Measurements from ENCODE around the gene BAIAP2L2. TPM values are rescaled to one million over a fixed set of nuclear protein-coding genes. Genes with fewer than 3 reads are reported as not detected.

BAIAP2L2 gene
- polyA plus RNA-seq, 1 donor from 2014 or later: 2.3 TPM

DNA sequence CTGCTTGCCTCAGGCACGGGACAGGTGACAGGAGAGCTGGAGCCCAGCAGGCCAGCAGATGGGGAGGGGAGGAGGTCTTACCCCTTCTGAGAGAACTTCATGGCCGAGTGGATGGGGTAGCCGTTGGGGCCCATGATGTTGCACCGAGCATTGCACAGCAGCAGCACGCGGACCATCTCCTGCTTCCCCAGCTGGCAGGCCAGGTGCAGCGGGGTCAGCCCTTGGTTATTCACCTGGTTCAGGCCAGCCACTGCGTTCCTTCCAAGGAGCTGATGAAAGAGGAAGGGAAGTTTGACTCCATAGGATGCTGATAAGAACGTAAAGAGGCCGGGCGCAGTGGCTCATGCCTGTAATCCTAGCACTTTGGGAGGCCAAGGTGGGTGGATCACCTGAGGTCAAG is 29.4 kb upstream of the BAIAP2L2 start:
- Histone ChIP-seq H3K27me3 (ENCODE audit: insufficient read depth, low read depth, low read length) (no peaks in the 10 kb centered on the region), H3K4me2 (ENCODE audit: low read length) (no peak overlapping the region), H3K27ac (ENCODE audit: low read length) (no peak overlapping the region), H3K36me3 (ENCODE audit: insufficient read depth, low read length) (no peaks in the 10 kb centered on the region), H3K9me3 (ENCODE audit: low read length) (no peaks in the 10 kb centered on the region), H3K79me2 (replicated peaks; ENCODE audit: insufficient read depth, low read length) (no peaks in the 10 kb centered on the region), H3K4me3 (ENCODE audit: low read length) (no peak overlapping the region), H3K9ac (ENCODE audit: low read length) (no peak overlapping the region), H3F3A (ENCODE audit: insufficient read depth, low read length, poor library complexity, severe bottlenecking) (no peaks in the 10 kb centered on the region), H3K9me2 (ENCODE audit: insufficient read depth, low read length) (no peaks in the 10 kb centered on the region), H2AFZ (ENCODE audit: low read depth, low read length) (no peak overlapping the region), H4K20me1 (ENCODE audit: insufficient read depth) (no peaks in the 10 kb centered on the region)
- TF ChIP-seq CTCF (IDR thresholded peaks at IDR 0.05; ENCODE audit: poor library complexity, severe bottlenecking) (no peak), RAD21 (conservative IDR thresholded peaks at IDR 0.05) (no peak), TAF1 (IDR thresholded peaks at IDR 0.05; ENCODE audit: low read depth) (no peak), EP300 (conservative IDR thresholded peaks at IDR 0.05; ENCODE audit: poor library complexity, severe bottlenecking) (no peak), MXI1 (conservative IDR thresholded peaks at IDR 0.05; ENCODE audit: poor library complexity, severe bottlenecking) (no peak), SMC3 (conservative IDR thresholded peaks at IDR 0.05; ENCODE audit: poor library complexity) (no peak), POLR2AphosphoS5 (IDR thresholded peaks at IDR 0.05) (no peak), EZH2 (IDR thresholded peaks at IDR 0.05; ENCODE audit: borderline replicate concordance, insufficient read depth, low read length, poor library complexity, severe bottlenecking) (no peak)
- TF ChIP-seq, protein P1, sequence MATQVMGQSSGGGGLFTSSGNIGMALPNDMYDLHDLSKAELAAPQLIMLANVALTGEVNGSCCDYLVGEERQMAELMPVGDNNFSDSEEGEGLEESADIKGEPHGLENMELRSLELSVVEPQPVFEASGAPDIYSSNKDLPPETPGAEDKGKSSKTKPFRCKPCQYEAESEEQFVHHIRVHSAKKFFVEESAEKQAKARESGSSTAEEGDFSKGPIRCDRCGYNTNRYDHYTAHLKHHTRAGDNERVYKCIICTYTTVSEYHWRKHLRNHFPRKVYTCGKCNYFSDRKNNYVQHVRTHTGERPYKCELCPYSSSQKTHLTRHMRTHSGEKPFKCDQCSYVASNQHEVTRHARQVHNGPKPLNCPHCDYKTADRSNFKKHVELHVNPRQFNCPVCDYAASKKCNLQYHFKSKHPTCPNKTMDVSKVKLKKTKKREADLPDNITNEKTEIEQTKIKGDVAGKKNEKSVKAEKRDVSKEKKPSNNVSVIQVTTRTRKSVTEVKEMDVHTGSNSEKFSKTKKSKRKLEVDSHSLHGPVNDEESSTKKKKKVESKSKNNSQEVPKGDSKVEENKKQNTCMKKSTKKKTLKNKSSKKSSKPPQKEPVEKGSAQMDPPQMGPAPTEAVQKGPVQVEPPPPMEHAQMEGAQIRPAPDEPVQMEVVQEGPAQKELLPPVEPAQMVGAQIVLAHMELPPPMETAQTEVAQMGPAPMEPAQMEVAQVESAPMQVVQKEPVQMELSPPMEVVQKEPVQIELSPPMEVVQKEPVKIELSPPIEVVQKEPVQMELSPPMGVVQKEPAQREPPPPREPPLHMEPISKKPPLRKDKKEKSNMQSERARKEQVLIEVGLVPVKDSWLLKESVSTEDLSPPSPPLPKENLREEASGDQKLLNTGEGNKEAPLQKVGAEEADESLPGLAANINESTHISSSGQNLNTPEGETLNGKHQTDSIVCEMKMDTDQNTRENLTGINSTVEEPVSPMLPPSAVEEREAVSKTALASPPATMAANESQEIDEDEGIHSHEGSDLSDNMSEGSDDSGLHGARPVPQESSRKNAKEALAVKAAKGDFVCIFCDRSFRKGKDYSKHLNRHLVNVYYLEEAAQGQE (IDR thresholded peaks at IDR 0.05; ENCODE audit: borderline replicate concordance): no peak

DNA sequence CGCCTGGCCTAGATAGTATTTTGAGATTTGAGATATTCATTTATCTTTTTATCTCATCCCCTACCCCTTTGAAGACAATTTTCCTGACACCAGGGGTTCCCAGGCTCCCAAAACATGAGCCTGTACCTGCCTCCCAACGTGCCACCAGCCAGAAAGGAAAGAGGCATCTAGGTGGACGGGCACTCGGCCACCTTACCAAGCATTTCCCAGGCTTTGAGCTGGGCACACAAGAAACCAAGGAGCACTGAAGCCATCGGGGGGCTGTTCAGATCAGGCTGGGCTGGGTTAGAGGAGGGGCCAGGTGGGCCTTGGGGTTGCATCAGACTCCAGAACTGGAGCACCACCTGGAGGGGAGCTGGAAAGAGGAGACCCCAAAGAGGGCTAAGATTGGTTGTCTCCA is 28.5 kb upstream of the BAIAP2L2 start:
- no peak overlapping the region for H3K9ac ChIP-seq (ENCODE audit: low read length)
- no peak for TF ChIP-seq EP300 (conservative IDR thresholded peaks at IDR 0.05; ENCODE audit: poor library complexity, severe bottlenecking)
- no peak for TF ChIP-seq CTCF (IDR thresholded peaks at IDR 0.05; ENCODE audit: poor library complexity, severe bottlenecking)
- TF ChIP-seq EZH2 (IDR thresholded peaks at IDR 0.05; ENCODE audit: borderline replicate concordance, insufficient read depth, low read length, poor library complexity, severe bottlenecking): no peak
- no peak for TF ChIP-seq MXI1 (conservative IDR thresholded peaks at IDR 0.05; ENCODE audit: poor library complexity, severe bottlenecking)
- TF ChIP-seq RAD21 (conservative IDR thresholded peaks at IDR 0.05): no peak
- no peak for TF ChIP-seq TAF1 (IDR thresholded peaks at IDR 0.05; ENCODE audit: low read depth)
- no peak for TF ChIP-seq POLR2AphosphoS5 (IDR thresholded peaks at IDR 0.05)
- TF ChIP-seq SMC3 (conservative IDR thresholded peaks at IDR 0.05; ENCODE audit: poor library complexity): no peak
- TF ChIP-seq, protein P1 (IDR thresholded peaks at IDR 0.05; ENCODE audit: borderline replicate concordance): no peak
- no peaks in the 10 kb centered on the region for H3K9me3 ChIP-seq (ENCODE audit: low read length)
- H3K36me3 ChIP-seq (ENCODE audit: insufficient read depth, low read length): no peaks in the 10 kb centered on the region
- H3K4me3 ChIP-seq (ENCODE audit: low read length): no peak overlapping the region
- no peaks in the 10 kb centered on the region for H3K79me2 ChIP-seq (replicated peaks; ENCODE audit: insufficient read depth, low read length)
- no peak overlapping the region for H2AFZ ChIP-seq (ENCODE audit: low read depth, low read length)
- no peak overlapping the region for H3K27ac ChIP-seq (ENCODE audit: low read length)
- no peaks in the 10 kb centered on the region for H3F3A ChIP-seq (ENCODE audit: insufficient read depth, low read length, poor library complexity, severe bottlenecking)
- no peaks in the 10 kb centered on the region for H3K9me2 ChIP-seq (ENCODE audit: insufficient read depth, low read length)
- no peaks in the 10 kb centered on the region for H3K27me3 ChIP-seq (ENCODE audit: insufficient read depth, low read depth, low read length)
- no peak overlapping the region for H3K4me2 ChIP-seq (ENCODE audit: low read length)
- no peaks in the 10 kb centered on the region for H4K20me1 ChIP-seq (ENCODE audit: insufficient read depth)

Measured in neural cell (in vitro differentiated cells).